Neural progenitor cell (in vitro differentiated cells): ENCODE results near the gene OPTC. TPM values are rescaled to one million over a fixed set of nuclear protein-coding genes. Genes with fewer than 3 reads are reported as not detected.

Source experiments
- DNase-seq: peaks from one replicate; pipeline ENCODE4 v3.0.0-alpha.2; 2016; ENCODE audit warnings: low spot score
- H2AFZ ChIP-seq: fragments of 200-600 bp; sonication (generic); replicated peaks from 2 replicates; pipeline ENCODE4 v1.6.1; 2016; ENCODE audit warnings: antibody characterized with exemption
- H3F3A ChIP-seq: fragments of 200-600 bp; sonication (generic); 2 replicates; pipeline ENCODE4 v1.6.1; 2016; ENCODE audit warnings: antibody characterized with exemption, low read depth
- H3K27ac ChIP-seq: fragments of 200-600 bp; sonication (generic); 2 replicates; pipeline ENCODE4 v1.5.1; 2016; ENCODE audit warnings: mild to moderate bottlenecking
- H3K27me3 ChIP-seq: fragments of 200-600 bp; sonication (generic); 2 replicates; pipeline ENCODE4 v1.6.1; 2016; ENCODE audit warnings: mild to moderate bottlenecking, moderate library complexity
- H3K36me3 ChIP-seq: fragments of 200-600 bp; sonication (generic); 2 replicates; pipeline ENCODE4 v1.5.1; 2016
- H3K4me1 ChIP-seq: fragments of 200-600 bp; sonication (generic); 2 replicates; pipeline ENCODE4 v1.6.1; 2016; ENCODE audit warnings: mixed run types
- H3K4me2 ChIP-seq: fragments of 200-600 bp; sonication (generic); 2 replicates; pipeline ENCODE4 v1.6.1; 2016
- H3K4me3 ChIP-seq: fragments of 200-600 bp; sonication (generic); 2 replicates; pipeline ENCODE4 v1.5.1; 2016
- H3K79me2 ChIP-seq: fragments of 200-600 bp; sonication (generic); 2 replicates; pipeline ENCODE4 v1.6.1; 2016; ENCODE audit warnings: low read depth
- H3K9ac ChIP-seq: fragments of 200-600 bp; sonication (generic); 2 replicates; pipeline ENCODE4 v1.6.1; 2016
- H3K9me3 ChIP-seq: fragments of 200-600 bp; sonication (generic); 2 replicates; pipeline ENCODE4 v1.5.1; 2016; ENCODE audit warnings: low read depth
- H4K20me1 ChIP-seq: fragments of 200-600 bp; sonication (generic); 2 replicates; pipeline ENCODE4 v1.6.1; 2016; ENCODE audit warnings: low read depth
- H3K27ac Mint-ChIP-seq: 3 replicates; pipeline ENCODE4 v1.8.0; 2021; ENCODE audit warnings: mixed read lengths
- H3K27me3 Mint-ChIP-seq: 2 replicates; pipeline ENCODE4 v1.8.0; 2022; ENCODE audit warnings: low read depth, mild to moderate bottlenecking, inconsistent platforms, moderate library complexity, mixed read lengths; ENCODE audit not compliant: insufficient read depth
- H3K36me3 Mint-ChIP-seq: 3 replicates; pipeline ENCODE4 v1.8.0; 2021; ENCODE audit warnings: mixed read lengths
- H3K4me1 Mint-ChIP-seq: 3 replicates; pipeline ENCODE4 v1.8.0; 2021; ENCODE audit warnings: mixed read lengths
- H3K4me3 Mint-ChIP-seq: 3 replicates; pipeline ENCODE4 v1.8.0; 2021; ENCODE audit warnings: mild to moderate bottlenecking, moderate library complexity, mixed read lengths
- H3K9me3 Mint-ChIP-seq: 3 replicates; pipeline ENCODE4 v1.8.0; 2020; ENCODE audit warnings: mixed read lengths
- CTCF ChIP-seq: fragments of 200-600 bp; sonication (generic); IDR thresholded peaks from 2 replicates; pipeline ENCODE4 v1.5.1; 2017; ENCODE audit warnings: antibody characterized with exemption, mild to moderate bottlenecking
- EZH2 ChIP-seq: fragments of 200-600 bp; sonication (generic); IDR thresholded peaks from 2 replicates; pipeline ENCODE4 v1.6.1; 2017; ENCODE audit warnings: antibody characterized with exemption, mild to moderate bottlenecking, moderate library complexity
- EZH2phosphoT487 ChIP-seq: fragments of 200-600 bp; sonication (generic); IDR thresholded peaks from 2 replicates; pipeline ENCODE4 v1.6.1; 2017; ENCODE audit warnings: antibody characterized with exemption
- total RNA-seq: library from RNA; depleted of rRNA; stranded (reverse); fragments of >200 nt; gene quantifications from 2 replicates; pipeline ENCODE4 v1.2.3, GENCODE V29; 2015; ENCODE audit warnings: low replicate concordance

OPTC gene
- total RNA-seq, 1 donor from 2014 or later: not detected

GRCh38 chr1:203477748-203478147 lies 16.2 kb upstream of the OPTC start:
- Histone ChIP-seq H3K79me2 (no peaks in the 10 kb centered on the region), H3K9me3 (no peaks in the 10 kb centered on the region), H3K27me3 (no peaks in the 10 kb centered on the region), H4K20me1 (no peaks in the 10 kb centered on the region), H2AFZ (no peak overlapping the region), H3K36me3 (no peaks in the 10 kb centered on the region), H3K4me2 (no peak overlapping the region), H3F3A (peaks cover 29% of the 10 kb centered on the region), H3K4me1 (peaks cover 37% of the 10 kb centered on the region), H3K9ac (no peak overlapping the region), H3K27ac (no peak overlapping the region), H3K4me3 (no peak overlapping the region)
- H3K27ac Mint-ChIP-seq: no peak overlapping the region
- no peak overlapping the region for H3K4me3 Mint-ChIP-seq
- H3K36me3 Mint-ChIP-seq: no peaks in the 10 kb centered on the region
- DNase-seq: no peak
- peaks cover 45% of the 10 kb centered on the region for H3K4me1 Mint-ChIP-seq
- TF ChIP-seq EZH2: no peak
- TF ChIP-seq EZH2phosphoT487: no peak
- no peak for TF ChIP-seq CTCF
- H3K27me3 Mint-ChIP-seq: peaks cover 6% of the 10 kb centered on the region
- no peaks in the 10 kb centered on the region for H3K9me3 Mint-ChIP-seq

GRCh38 chr1:203478231-203478630 lies 15.7 kb upstream of the OPTC start:
- peaks cover 37% of the 10 kb centered on the region for H3K4me1 ChIP-seq
- no peaks in the 10 kb centered on the region for H3K36me3 Mint-ChIP-seq
- no peaks in the 10 kb centered on the region for H3K9me3 ChIP-seq
- H3K4me1 Mint-ChIP-seq: peaks cover 45% of the 10 kb centered on the region
- no peak overlapping the region for H3K27ac ChIP-seq
- no peak overlapping the region for H3K4me3 ChIP-seq
- H3K9me3 Mint-ChIP-seq: no peaks in the 10 kb centered on the region
- DNase-seq: no peak
- H4K20me1 ChIP-seq: no peaks in the 10 kb centered on the region
- no peak for TF ChIP-seq CTCF
- TF ChIP-seq EZH2phosphoT487: no peak
- no peak for TF ChIP-seq EZH2
- H2AFZ ChIP-seq: no peak overlapping the region
- H3K36me3 ChIP-seq: no peaks in the 10 kb centered on the region
- no peaks in the 10 kb centered on the region for H3K27me3 ChIP-seq
- H3K79me2 ChIP-seq: no peaks in the 10 kb centered on the region
- peaks cover 6% of the 10 kb centered on the region for H3K27me3 Mint-ChIP-seq
- H3K4me3 Mint-ChIP-seq: no peak overlapping the region
- no peak overlapping the region for H3K4me2 ChIP-seq
- H3F3A ChIP-seq: peaks cover 29% of the 10 kb centered on the region
- no peak overlapping the region for H3K27ac Mint-ChIP-seq
- no peak overlapping the region for H3K9ac ChIP-seq

- Mint-ChIP-seq H3K27ac (peak overlapping the region; percentile 12), H3K27me3 (peaks cover 6% of the 10 kb centered on the region), H3K9me3 (no peaks in the 10 kb centered on the region), H3K4me3 (no peak overlapping the region), H3K4me1 (peaks cover 42% of the 10 kb centered on the region), H3K36me3 (no peaks in the 10 kb centered on the region)
- Histone ChIP-seq H3K27me3 (no peaks in the 10 kb centered on the region), H3K36me3 (no peaks in the 10 kb centered on the region), H3K4me1 (peaks cover 37% of the 10 kb centered on the region), H3K9ac (no peak overlapping the region), H3K27ac (peak overlapping the region; percentile 16), H3K4me3 (no peak overlapping the region), H3K9me3 (no peaks in the 10 kb centered on the region), H3K79me2 (no peaks in the 10 kb centered on the region), H3F3A (peaks cover 29% of the 10 kb centered on the region), H4K20me1 (no peaks in the 10 kb centered on the region), H3K4me2 (peak overlapping the region; percentile 40), H2AFZ (no peak overlapping the region)
- DNase-seq: peak; percentile 57
- TF ChIP-seq EZH2 (no peak), EZH2phosphoT487 (no peak), CTCF (no peak)
Measured at GRCh38 chr1:203478986-203479385, 15.0 kb upstream of the OPTC start.
